Measurements from ENCODE around the gene ADAM23.

DNA sequence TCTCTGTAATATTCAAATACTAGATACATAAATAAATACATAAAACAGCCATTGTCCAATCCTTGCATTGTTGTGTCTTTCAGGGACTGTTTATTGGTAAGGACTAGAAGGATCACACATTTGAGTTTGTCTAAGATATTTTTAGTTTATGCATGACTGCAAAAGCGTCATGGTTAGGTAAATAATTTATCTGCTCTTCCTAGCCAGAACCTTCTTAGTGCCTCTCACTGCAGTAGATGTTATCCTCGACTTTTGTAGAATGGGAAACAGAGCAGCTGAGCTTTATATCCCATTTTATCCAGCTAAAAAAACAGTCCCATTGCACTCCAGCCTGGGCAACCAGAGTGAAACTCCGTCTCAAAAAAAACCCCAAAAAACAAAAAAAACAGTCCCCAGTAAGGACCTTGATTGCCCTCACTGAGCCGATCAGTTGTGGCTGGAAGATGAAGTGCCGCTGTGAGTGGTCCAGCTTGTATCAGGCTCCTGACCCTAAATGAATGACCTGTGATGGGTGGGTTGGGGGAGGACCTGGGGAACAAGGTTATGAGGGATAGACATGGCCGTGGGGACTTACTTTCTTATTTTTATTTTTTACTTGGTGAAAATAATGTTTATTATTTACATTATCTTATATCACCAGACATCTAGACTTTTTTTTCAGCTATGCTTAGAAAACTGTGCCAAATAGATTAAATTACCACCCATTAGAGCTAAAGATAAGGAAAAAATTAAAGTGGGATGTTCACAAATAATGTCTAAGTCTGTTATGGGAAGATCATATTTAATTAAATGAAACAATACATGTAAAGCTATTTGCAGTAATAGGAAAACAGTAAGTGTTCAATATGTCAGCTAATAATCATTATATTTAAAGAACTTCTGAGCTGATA is 10.9 kb upstream of the ADAM23 start:
- no peak for TF ChIP-seq FOXM1 (IDR thresholded peaks at IDR 0.05; ENCODE audit: borderline replicate concordance, low read depth)
- TF ChIP-seq, protein P1, sequence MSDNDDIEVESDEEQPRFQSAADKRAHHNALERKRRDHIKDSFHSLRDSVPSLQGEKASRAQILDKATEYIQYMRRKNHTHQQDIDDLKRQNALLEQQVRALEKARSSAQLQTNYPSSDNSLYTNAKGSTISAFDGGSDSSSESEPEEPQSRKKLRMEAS (IDR thresholded peaks at IDR 0.05), result no peak

Data from Ishikawa (cell line).